Right ventricle myocardium inferior (tissue), 1 donor: Measurements from ENCODE around the gene ABHD4. TPM values are rescaled to one million over a fixed set of nuclear protein-coding genes. Genes with fewer than 3 reads are reported as not detected.
"Not testable (repeated sequence)": the region's sequence is repeated elsewhere in the genome, so short reads cannot be mapped to it uniquely, and the experiment has no call there.

ENCODE experiments used
- ATAC-seq: fragments of 200-7000 bp; cut with Tn5 transposase; one replicate; pipeline ENCODE4 v1.9.1; 2020; ENCODE audit warnings: mild to moderate bottlenecking, moderate library complexity
- DNase-seq: peaks from one replicate; pipeline ENCODE4 v3.0.0; 2021; ENCODE audit errors: missing footprints
- intact Hi-C: fragments of 100-400 bp; cut with DNase I; formaldehyde crosslinking; loops from one replicate; pipeline ENCODE4 v1.11.0; 2022
- long read RNA-seq: library from polyadenylated mRNA; unstranded; transcript quantifications from one replicate; pipeline ENCODE4 v2.0.0, GENCODE V29; 2021
- total RNA-seq: library from RNA; stranded (reverse); fragmentation: NEBNext Ultra II Directional; extraction: Animal tissue kit (Norgen Biotek cat#: 25700); gene quantifications from one replicate; pipeline ENCODE4 v1.2.1, GENCODE V29; 2021
- donor health status: DM: no; HTN: yes; CAD: no; lungs with severe emphysema.

Gene ABHD4, protein sequence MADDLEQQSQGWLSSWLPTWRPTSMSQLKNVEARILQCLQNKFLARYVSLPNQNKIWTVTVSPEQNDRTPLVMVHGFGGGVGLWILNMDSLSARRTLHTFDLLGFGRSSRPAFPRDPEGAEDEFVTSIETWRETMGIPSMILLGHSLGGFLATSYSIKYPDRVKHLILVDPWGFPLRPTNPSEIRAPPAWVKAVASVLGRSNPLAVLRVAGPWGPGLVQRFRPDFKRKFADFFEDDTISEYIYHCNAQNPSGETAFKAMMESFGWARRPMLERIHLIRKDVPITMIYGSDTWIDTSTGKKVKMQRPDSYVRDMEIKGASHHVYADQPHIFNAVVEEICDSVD
- total RNA-seq, result 22.0 TPM
- long read RNA-seq, transcript ABHD4-203 (7 exons, 3,366 nt), result major isoform, 9 of 13 reads
- long read RNA-seq, partial matches to known transcripts, result 0 of 13 reads
- long read RNA-seq, other reads (novel, unspliced or antisense), result 4 of 13 reads

DNA sequence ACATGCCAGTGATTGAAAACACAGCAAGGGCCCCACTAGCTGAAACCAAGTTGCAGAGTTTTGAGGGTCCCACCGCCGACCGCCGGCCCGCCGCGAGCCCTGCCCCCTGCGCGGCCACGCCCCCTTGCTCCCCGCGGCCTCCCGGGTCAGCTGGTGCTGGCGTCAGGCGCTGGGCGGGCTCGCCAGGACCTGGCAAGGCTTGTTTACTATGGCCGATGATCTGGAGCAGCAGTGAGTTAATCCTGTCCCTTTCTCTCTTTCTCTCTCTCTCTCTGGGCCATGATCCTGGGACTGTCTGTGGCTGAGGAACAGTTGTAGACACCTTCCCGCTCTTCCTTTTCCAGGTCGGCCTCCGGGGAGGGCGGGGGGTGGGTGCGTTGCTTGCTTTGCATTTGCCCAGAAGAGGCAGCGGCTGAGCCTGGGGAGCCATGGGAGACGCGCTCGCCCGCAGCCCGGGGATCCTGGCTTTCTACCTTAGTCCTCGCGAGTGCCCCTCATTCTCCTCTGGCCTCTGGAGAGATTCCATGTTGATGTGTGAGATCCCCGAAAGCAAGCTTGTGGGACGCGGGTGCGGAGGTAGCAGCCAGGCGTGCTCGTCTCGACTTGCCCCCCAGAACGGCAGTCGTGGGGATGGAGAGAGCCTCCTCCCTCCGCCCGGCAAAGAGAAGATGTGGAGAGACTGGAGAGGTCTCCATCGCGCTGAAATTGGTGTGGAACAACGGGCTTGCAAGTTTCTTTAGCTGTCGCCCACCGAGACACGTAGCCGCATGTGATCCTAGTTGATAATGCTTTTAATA is at the start of gene ABHD4:
Gene ABHD4 (plus strand): TSS at position 202 of the 797 bp plus-strand sequence. CDS start 7 bp downstream, at position 209.
- intact Hi-C loops, result no loop called here
- peak; percentile 98 for ATAC-seq
- DNase-seq, result peak; percentile 93

DNA sequence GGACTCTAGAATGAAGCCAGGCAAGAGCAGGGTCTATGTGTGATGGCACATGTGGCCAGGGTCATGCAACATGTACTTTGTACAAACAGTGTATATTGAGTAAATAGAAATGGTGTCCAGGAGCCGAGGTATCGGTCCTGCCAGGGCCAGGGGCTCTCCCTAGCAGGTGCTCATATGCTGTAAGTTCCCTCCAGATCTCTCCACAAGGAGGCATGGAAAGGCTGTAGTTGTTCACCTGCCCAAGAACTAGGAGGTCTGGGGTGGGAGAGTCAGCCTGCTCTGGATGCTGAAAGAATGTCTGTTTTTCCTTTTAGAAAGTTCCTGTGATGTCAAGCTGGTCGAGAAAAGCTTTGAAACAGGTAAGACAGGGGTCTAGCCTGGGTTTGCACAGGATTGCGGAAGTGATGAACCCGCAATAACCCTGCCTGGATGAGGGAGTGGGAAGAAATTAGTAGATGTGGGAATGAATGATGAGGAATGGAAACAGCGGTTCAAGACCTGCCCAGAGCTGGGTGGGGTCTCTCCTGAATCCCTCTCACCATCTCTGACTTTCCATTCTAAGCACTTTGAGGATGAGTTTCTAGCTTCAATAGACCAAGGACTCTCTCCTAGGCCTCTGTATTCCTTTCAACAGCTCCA is 48.7 kb upstream of the ABHD4 start:
- intact Hi-C loops, result no loop called here
- no peak for ATAC-seq
- no peak for DNase-seq

DNA sequence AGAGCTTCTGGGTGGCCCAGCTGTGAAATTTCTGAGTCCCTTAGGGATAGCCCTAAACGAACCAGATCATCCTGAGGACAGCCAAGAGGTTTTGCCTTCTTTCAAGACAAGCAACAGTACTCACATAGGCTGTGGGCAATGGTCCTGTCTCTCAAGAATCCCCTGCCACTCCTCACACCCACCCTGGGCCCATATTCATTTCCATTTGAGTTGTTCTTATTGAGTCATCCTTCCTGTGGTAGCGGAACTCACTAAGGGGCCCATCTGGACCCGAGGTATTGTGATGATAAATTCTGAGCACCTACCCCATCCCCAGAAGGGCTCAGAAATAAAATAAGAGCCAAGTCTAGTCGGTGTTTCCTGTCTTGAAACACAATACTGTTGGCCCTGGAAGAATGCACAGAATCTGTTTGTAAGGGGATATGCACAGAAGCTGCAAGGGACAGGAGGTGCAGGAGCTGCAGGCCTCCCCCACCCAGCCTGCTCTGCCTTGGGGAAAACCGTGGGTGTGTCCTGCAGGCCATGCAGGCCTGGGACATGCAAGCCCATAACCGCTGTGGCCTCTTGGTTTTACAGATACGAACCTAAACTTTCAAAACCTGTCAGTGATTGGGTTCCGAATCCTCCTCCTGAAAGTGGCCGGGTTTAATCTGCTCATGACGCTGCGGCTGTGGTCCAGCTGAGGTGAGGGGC is 48.0 kb upstream of the ABHD4 start:
- intact Hi-C loops, result loop anchor here (10.0 kb wide), 1 partner anchor 505 kb away; the partner anchor contains the start of gene CDH24
- DNase-seq (no peak), ATAC-seq (no peak)

DNA sequence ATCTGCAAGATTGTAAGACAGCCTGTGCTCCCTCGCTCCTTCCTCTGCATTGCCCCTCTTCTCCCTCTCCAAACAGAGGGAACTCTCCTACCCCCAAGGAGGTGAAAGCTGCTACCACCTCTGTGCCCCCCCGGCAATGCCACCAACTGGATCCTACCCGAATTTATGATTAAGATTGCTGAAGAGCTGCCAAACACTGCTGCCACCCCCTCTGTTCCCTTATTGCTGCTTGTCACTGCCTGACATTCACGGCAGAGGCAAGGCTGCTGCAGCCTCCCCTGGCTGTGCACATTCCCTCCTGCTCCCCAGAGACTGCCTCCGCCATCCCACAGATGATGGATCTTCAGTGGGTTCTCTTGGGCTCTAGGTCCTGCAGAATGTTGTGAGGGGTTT is 46.5 kb upstream of the ABHD4 start:
- DNase-seq, result no peak
- no peak for ATAC-seq
- intact Hi-C loops, result loop anchor here (10.0 kb wide), 1 partner anchor 503 kb away; the partner anchor contains the start of gene CDH24

DNA sequence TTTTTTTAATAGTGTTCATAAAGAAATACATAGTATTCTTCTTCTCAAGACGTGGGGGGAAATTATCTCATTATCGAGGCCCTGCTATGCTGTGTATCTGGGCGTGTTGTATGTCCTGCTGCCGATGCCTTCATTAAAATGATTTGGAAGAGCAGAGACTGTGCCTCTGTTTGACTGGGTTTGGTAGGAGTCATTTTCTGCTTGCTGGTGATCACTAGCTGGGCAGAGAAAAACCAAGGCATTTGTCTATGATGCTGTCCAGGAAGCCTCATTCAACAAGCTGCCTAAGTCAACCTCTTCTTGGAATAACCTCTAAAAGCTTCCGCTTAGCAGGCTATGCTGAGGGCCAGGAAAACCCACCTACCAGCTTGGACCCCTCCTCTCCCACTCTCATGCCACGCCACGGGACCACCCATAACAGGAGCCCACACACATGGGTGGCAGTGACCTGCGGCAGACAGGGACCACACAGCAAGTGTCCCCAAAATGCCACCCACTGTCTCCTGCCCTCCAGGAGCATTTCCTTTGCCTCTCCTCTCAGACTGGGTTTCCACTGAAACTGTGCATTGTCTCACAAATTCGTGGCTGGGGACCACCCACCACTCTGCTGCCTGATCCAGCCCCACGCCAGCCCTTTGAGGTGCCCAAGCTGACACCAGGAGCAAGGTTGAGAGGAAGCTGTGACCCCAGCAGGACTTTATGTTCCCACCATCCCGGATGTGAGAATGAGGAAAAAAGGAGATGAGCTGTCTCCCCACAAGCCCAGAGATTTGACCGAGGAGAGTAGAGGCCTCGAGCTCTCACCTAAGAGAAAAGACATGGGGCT is 45.9 kb upstream of the ABHD4 start:
- DNase-seq (no peak), ATAC-seq (no peak)
- intact Hi-C loops, result loop anchor here (10.0 kb wide), 1 partner anchor 503 kb away; the partner anchor contains the start of gene CDH24

DNA sequence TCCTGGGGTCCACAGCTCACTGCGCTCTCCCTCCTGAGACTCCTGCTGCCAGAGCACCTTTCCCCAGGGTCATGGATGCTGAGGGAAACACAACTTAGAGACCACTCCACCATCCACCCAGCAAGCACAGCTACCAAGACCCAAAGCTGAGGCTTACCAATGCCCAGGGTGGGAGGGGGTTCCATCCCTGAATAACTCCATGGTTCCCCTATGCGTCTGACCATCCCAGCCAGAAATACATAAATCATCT is 45.3 kb upstream of the ABHD4 start:
- intact Hi-C loops, result loop anchor here (10.0 kb wide), 1 partner anchor 502 kb away; the partner anchor contains the start of gene CDH24

DNA sequence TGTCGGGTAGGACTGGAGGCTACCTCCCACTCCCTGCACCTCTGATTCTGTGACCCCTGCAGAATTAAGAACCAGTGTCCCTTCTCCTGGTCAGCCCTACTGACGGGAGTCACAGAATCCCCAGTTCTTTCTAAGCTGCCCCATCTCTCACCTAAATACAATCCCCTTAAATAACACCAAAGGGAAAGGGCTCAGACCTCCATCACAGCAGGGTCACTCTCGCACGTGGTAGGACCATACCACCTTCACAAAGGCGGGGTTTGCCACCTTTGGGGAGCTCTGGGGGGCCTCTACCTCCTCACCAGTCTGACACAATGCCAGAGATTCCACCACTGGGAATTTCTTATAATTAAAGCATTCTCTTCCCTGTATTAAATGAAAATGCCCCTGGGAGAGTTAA is 44.7 kb upstream of the ABHD4 start:
- intact Hi-C loops, result loop anchor here (10.0 kb wide), 1 partner anchor 501 kb away; the partner anchor contains the start of gene CDH24
- DNase-seq, result no peak
- ATAC-seq, result no peak

More for the DNA sequence above, 45.3 kb upstream of the ABHD4 start:
- ATAC-seq (no peak), DNase-seq (no peak)

DNA sequence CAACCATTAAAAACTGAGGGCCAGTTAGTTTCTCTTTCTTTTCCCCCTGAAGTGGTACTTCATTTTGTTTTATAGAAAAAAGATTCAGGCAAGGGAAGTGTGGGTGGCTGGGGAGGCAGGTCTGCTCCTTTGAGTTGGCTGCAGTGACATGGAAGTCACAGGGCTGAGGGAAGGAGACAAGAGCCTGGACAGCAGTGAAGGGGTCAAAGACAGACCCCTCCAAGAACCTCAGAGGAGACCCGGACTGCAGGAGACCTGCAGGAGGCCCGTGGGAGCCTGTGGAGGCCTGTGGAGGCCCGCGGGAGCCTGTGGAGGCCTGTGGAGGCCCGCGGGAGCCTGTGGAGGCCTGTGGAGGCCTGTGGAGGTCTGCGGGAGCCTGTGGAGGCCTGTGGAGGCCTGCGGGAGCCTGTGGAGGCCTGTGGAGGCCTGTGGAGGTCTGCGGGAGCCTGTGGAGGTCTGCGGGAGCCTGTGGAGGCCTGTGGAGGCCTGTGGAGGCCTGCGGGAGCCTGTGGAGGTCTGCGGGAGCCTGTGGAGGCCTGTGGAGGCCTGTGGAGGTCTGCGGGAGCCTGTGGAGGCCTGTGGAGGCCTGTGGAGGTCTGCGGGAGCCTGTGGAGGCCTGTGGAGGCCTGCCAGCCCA is 44.1 kb upstream of the ABHD4 start:
- DNase-seq, ATAC-seq: not testable (repeated sequence)
- intact Hi-C loops, result loop anchor here (10.0 kb wide), 1 partner anchor 501 kb away; the partner anchor contains the start of gene CDH24

DNA sequence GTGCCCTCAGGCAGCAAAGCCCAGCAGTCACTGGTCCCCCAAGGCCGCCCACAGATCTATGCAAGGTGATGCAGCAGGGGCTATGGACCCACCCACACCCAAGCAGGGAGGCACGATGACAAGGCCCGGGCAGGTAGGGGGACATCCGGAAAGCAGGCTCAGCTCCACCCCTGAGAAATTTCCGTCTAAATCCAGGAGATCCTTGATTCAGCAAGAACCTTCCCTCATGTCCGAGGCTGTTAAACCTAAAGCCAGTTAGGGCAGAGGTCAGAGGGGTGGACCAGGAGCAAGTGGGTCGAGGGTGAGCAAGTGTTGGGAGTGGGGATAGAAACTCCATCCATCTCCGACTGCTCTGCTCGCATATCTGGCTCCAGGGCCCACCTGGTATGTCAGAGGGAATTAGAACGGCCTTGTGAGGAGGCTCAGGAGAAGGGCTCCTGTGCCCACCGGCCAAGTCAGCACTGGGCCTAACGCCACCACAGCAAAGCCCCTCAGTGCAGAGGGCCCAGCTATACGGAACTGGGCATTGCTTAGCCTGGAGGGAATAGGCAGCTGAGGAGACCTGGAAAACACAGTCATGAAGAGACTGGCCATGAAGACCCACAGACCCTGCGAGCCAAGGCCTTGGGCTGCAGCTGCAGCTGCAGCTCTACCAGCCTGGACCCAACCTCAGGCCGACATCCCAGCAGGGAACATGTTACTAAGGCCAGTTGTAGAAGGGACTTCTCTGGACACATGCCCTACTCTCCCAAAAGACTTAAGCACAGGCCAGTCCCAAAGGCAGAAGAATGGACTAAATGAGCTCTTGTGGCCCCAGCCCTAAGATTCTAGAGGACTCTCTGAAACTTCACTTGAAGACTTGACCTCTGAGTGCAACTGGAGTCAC is 43.4 kb upstream of the ABHD4 start:
- ATAC-seq, result no peak
- DNase-seq, result no peak
- intact Hi-C loops, result loop anchor here (5.0 to 10.0 kb wide), 4 partner anchors 77 to 500 kb away; partner anchors contain the start of gene CDH24

DNA sequence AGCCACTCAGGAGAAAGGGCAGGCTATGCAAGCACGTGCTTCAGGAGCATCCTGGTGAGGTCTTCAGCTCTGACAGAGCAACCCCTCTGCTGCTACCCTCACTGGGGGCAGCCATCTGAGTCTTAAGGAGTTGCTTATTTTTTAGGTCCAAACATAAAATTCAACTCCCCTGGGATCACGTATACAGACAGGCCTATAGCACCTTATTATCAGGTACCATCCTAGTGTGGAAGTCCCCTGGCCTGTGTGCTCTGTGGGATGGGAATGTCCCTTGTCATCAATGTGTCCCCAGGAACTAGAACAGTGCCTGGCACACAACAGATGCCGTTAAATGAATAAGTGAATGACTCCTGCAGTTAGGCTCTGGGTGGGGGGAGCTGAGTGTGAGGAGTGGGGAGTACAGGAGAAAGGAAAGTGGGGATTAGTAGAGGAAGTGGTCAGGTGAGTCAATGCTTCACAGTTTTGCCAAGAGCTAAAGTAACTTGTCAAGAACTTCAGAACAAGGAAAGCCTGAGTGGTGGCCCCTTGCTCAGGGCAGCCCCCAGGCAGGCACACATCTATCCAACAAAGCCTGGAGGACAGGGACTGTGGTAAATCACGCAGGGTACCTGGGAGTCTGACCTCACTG is 42.6 kb upstream of the ABHD4 start:
- intact Hi-C loops, result loop anchor here (2.0 to 10.0 kb wide), 5 partner anchors 78 to 499 kb away; partner anchors contain the start of gene CDH24
- DNase-seq, result no peak
- ATAC-seq, result no peak

DNA sequence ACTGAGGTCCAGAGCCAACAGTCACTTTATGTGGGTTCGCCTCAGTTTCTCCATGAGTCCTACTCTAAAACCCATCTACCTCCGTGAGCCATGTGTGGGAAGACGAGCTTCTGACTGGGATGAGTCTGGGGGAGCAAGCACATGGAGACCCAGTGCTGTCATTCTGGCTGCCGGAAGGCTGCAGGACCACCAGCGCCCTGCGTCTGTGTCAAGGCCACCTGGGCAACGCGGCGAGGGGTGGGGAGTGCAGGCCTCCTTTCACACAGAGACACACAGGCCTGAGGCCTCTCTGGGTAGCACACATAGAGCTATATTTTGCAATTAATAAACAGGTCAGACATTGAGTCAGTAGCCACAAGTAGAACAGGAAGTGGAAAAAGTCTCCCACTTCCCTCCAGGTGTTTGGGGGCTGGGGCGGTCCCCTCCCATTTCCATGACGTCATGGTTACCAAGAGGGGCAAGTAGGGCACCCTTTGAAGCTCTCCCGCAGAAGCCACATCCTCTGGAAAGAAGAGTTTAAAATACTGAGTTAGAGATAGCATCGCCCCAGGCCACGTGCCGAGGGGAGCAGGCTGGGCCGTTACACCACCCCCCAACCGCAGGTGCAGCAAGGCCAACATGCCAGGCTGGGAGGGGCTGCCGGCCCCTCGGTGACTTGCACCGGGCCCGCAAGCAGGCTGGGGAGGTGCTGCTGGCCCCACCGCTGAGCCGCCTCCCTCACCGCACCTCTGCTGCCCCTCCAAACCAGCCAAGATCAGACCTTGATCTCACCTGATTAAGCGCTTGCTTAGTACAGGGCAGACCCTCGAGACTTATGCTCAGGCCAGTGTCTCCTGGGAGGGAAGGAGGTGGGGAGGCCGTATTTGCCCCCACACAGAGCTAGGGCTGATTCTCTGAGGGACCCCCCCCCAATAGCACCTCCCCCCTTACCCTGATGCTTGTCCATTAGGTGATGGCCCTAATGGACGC is 41.8 kb upstream of the ABHD4 start:
- intact Hi-C loops, result loop anchor here (2.0 to 10.0 kb wide), 5 partner anchors 79 to 498 kb away; partner anchors contain the start of gene CDH24
- peak; percentile 73 for DNase-seq
- ATAC-seq, result peak; percentile 22

DNA sequence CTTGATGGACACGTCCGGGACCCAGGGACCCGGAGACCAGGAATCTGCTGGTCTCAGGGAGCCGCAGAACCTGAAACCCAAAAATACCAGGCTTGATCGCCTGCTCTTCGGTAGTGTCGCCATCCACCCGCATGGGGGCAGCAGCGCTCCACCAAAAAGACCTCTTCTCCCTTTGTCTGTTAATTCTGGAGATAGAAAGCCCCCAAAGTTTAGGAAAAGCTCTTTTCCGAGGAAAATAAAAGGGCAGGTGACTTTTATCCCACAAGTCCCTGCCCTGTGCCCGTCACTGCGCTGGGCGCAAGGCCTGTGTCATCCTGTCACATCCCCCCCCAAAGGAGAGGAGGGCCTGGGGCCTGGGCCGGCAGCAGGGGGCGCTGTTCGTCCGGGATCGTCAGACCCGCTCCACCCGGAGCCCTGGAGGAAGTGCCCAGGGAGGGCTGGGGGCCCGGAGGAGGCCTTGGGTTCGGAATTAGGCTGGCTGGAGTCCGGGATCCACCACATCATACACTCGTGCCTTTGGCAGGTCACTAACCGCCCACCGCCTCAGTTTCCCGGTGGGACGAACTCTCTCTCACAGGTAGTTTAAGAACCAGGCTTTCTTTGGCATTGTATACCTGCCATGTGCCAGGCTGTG is 41.0 kb upstream of the ABHD4 start:
- ATAC-seq (peak; percentile 88), DNase-seq (peak; percentile 84)
- intact Hi-C loops, result loop anchor here (2.0 to 10.0 kb wide), 5 partner anchors 80 to 498 kb away; partner anchors contain the start of gene CDH24

DNA sequence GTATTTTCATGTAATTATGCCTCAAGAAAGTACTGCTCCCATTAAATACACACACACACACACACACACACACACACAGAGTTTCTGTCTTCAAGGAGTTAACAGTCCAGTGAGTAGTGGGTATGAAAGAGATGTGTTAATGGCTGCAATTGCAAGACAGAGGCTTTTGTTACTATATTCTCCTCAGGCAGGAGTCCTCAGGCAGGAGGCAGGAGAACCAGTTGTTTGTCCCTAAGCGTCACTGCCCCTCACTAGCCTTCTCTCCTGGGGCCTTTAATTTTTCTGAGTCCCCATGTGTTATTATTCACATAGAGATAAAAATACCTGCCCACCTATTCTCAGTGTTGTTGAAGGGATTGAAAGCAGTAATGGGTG is 40.3 kb upstream of the ABHD4 start:
- intact Hi-C loops, result loop anchor here (2.0 to 10.0 kb wide), 5 partner anchors 81 to 497 kb away; partner anchors contain the start of gene CDH24
- ATAC-seq, result no peak
- DNase-seq, result no peak
